Measurements from ENCODE around the gene DNAAF5.
A peak's percentile ranks its signal among the peaks of the same experiment; 100 is the strongest.

GRCh38 chr7:818031-818699 lies 91.7 kb downstream of the DNAAF5 start:
- TF ChIP-seq CTCF (IDR thresholded peaks at IDR 0.05) (peak in 3 of 7 experiments; percentile 9 to 35 (median 24)), EP300 (IDR thresholded peaks at IDR 0.05) (no peak), POLR2A (IDR thresholded peaks at IDR 0.05) (no peak)
